ENCODE results near the gene BAD. TPM values are rescaled to one million over a fixed set of nuclear protein-coding genes. Genes with fewer than 3 reads are reported as not detected.

BAD gene
- total and polyA plus RNA-seq, 2 donors (not counting 1 experiment from before 2014, with no cell fraction given) = 24.0 to 39.1 TPM

- CTCF ChIA-PET = no interaction called here
- Histone ChIP-seq H3K4me3 (ENCODE audit: control extremely low read depth in 1 of 5, extremely low read depth in 1 of 5, insufficient read depth in 1 of 5, low read depth in 2 of 5, low read length in 4 of 5) (no peak overlapping the region), H3K9me3 (ENCODE audit: control extremely low read depth in 1 of 3, control insufficient read depth in 2 of 3, insufficient read depth in 1 of 3, low read length in 2 of 3) (no peaks in the 10 kb centered on the region), H3K27me3 (replicated peaks in 1 of 4; ENCODE audit: control extremely low read depth in 1 of 4, control insufficient read depth in 3 of 4, insufficient read depth in 4 of 4, low read length in 3 of 4) (no peaks in the 10 kb centered on the region), H3K4me2 (replicated peaks; ENCODE audit: low read depth, low read length, poor library complexity, severe bottlenecking) (no peak overlapping the region), H3K27ac (ENCODE audit: low read length in 2 of 2) (no peak overlapping the region), H3K9ac (ENCODE audit: low read length) (no peak overlapping the region), H3K79me2 (ENCODE audit: control insufficient read depth, insufficient read depth, low read length) (peaks cover 5% of the 10 kb centered on the region), H3K4me1 (ENCODE audit: control insufficient read depth in 2 of 2, insufficient read depth in 2 of 2, low read length in 2 of 2) (peaks cover 8 to 26% of the 10 kb centered on the region in 2 donors), H4K20me1 (ENCODE audit: control insufficient read depth, insufficient read depth, low read length, poor library complexity, severe bottlenecking) (no peaks in the 10 kb centered on the region), H2AFZ (ENCODE audit: insufficient read depth, low read depth, low read length, poor library complexity, severe bottlenecking) (no peak overlapping the region), H3K36me3 (replicated peaks in 1 of 2; ENCODE audit: control extremely low read depth in 1 of 2, control insufficient read depth in 1 of 2, extremely low read depth in 1 of 2, insufficient read depth in 2 of 2, low read length in 1 of 2) (peaks cover 0 to 12% of the 10 kb centered on the region in 2 experiments)
- Mint-ChIP-seq H3K27ac (no peak overlapping the region), H3K27me3 (no peaks in the 10 kb centered on the region), H3K4me3 (no peak overlapping the region), H3K4me1 (peaks cover 30% of the 10 kb centered on the region), H3K9me3 (ENCODE audit: insufficient read depth) (no peaks in the 10 kb centered on the region)
- POLR2A ChIA-PET = no interaction called here
- no peak for TF ChIP-seq EZH2 (IDR thresholded peaks at IDR 0.05; ENCODE audit: borderline replicate concordance, insufficient read depth, low read depth, low read length, poor library complexity, severe bottlenecking)
- no peak for TF ChIP-seq CTCF (IDR thresholded peaks at IDR 0.05)
- intact Hi-C loops (cut with micrococcal nuclease) = no loop called here
- ATAC-seq (ENCODE audit: low read depth) = no peak
- DNase-seq = no peak
- WGBS (ENCODE audit: insufficient coverage) = 97% methylated on average over 5 of the region's 5 CpGs
Observed at GRCh38 chr11:64321026-64321425, 36.6 kb upstream of the BAD start.

- no peak overlapping the region for H3K4me2 ChIP-seq (replicated peaks; ENCODE audit: low read depth, low read length, poor library complexity, severe bottlenecking)
- peaks cover 8 to 26% of the 10 kb centered on the region in 2 donors for H3K4me1 ChIP-seq (ENCODE audit: control insufficient read depth in 2 of 2, insufficient read depth in 2 of 2, low read length in 2 of 2)
- 97% methylated on average over 5 of the region's 7 CpGs for WGBS (ENCODE audit: insufficient coverage)
- POLR2A ChIA-PET = no interaction called here
- TF ChIP-seq EZH2 (IDR thresholded peaks at IDR 0.05; ENCODE audit: borderline replicate concordance, insufficient read depth, low read depth, low read length, poor library complexity, severe bottlenecking) = no peak
- no peak for TF ChIP-seq CTCF (IDR thresholded peaks at IDR 0.05)
- H3K27ac ChIP-seq (ENCODE audit: low read length in 2 of 2) = no peak overlapping the region
- no peaks in the 10 kb centered on the region for H3K27me3 Mint-ChIP-seq
- no peak overlapping the region for H3K9ac ChIP-seq (ENCODE audit: low read length)
- peaks cover 0 to 14% of the 10 kb centered on the region in 2 experiments for H3K36me3 ChIP-seq (replicated peaks in 1 of 2; ENCODE audit: control extremely low read depth in 1 of 2, control insufficient read depth in 1 of 2, extremely low read depth in 1 of 2, insufficient read depth in 2 of 2, low read length in 1 of 2)
- ATAC-seq (ENCODE audit: low read depth) = no peak
- H3K9me3 Mint-ChIP-seq (ENCODE audit: insufficient read depth) = no peaks in the 10 kb centered on the region
- no peaks in the 10 kb centered on the region for H3K27me3 ChIP-seq (replicated peaks in 1 of 4; ENCODE audit: control extremely low read depth in 1 of 4, control insufficient read depth in 3 of 4, insufficient read depth in 4 of 4, low read length in 3 of 4)
- H3K4me3 Mint-ChIP-seq = peak overlapping the region; percentile 11
- no peak for DNase-seq
- H2AFZ ChIP-seq (ENCODE audit: insufficient read depth, low read depth, low read length, poor library complexity, severe bottlenecking) = no peak overlapping the region
- peaks cover 30% of the 10 kb centered on the region for H3K4me1 Mint-ChIP-seq
- intact Hi-C loops (cut with micrococcal nuclease) = no loop called here
- no peaks in the 10 kb centered on the region for H3K9me3 ChIP-seq (ENCODE audit: control extremely low read depth in 1 of 3, control insufficient read depth in 2 of 3, insufficient read depth in 1 of 3, low read length in 2 of 3)
- peaks cover 5% of the 10 kb centered on the region for H3K79me2 ChIP-seq (ENCODE audit: control insufficient read depth, insufficient read depth, low read length)
- CTCF ChIA-PET = no interaction called here
- H4K20me1 ChIP-seq (ENCODE audit: control insufficient read depth, insufficient read depth, low read length, poor library complexity, severe bottlenecking) = no peaks in the 10 kb centered on the region
- H3K4me3 ChIP-seq (ENCODE audit: control extremely low read depth in 1 of 5, extremely low read depth in 1 of 5, insufficient read depth in 1 of 5, low read depth in 2 of 5, low read length in 4 of 5) = no peak overlapping the region
- H3K27ac Mint-ChIP-seq = peak overlapping the region; percentile 15
Observed at GRCh38 chr11:64320556-64320955, 36.1 kb upstream of the BAD start.

Measured in B cell (primary cell).